SU-DHL-6 (cell line): ENCODE data around the gene SEPTIN10.

Source experiments
- H2AFZ ChIP-seq: fragments of 200-600 bp; sonication (generic); 2 replicates; pipeline ENCODE4 v1.6.1; 2014; ENCODE audit warnings: low read depth, mild to moderate bottlenecking, moderate library complexity, mixed read lengths, antibody characterized with exemption, low read length; ENCODE audit not compliant: severe bottlenecking
- H3F3A ChIP-seq: fragments of 200-600 bp; shearing (Covaris generic); 2 replicates; pipeline ENCODE4 v1.6.0; 2016; ENCODE audit warnings: antibody characterized with exemption, mild to moderate bottlenecking; ENCODE audit not compliant: insufficient read depth
- H3K27ac ChIP-seq: fragments of 200-600 bp; sonication (generic); 2 replicates; pipeline ENCODE4 v1.5.1; 2016; ENCODE audit warnings: low read depth, mild to moderate bottlenecking, low read length, moderate library complexity, mixed read lengths
- H3K27me3 ChIP-seq: fragments of 200-600 bp; sonication (generic), shearing (Covaris generic); 2 replicates; pipeline ENCODE4 v1.6.0; 2014; ENCODE audit warnings: mild to moderate bottlenecking, low read length
- H3K36me3 ChIP-seq: fragments of 200-600 bp; sonication (generic); 2 replicates; pipeline ENCODE4 v1.6.1; 2014; ENCODE audit warnings: mild to moderate bottlenecking, low read length, mixed read lengths
- H3K4me2 ChIP-seq: fragments of 300-600, 200-600 bp; shearing (Covaris generic), sonication (generic); 2 replicates; pipeline ENCODE4 v1.6.0; 2014; ENCODE audit warnings: low read length, low read depth, mild to moderate bottlenecking; ENCODE audit not compliant: poor library complexity, severe bottlenecking
- H3K4me3 ChIP-seq: fragments of 200-600 bp; sonication (generic); 2 replicates; pipeline ENCODE4 v1.5.1; 2014; ENCODE audit warnings: antibody characterized with exemption, low read length, mild to moderate bottlenecking, mixed read lengths; ENCODE audit not compliant: insufficient read depth, poor library complexity, severe bottlenecking
- H3K79me2 ChIP-seq: fragments of 200-600 bp; sonication (generic); 2 replicates; pipeline ENCODE4 v1.6.1; 2014; ENCODE audit warnings: mild to moderate bottlenecking, low read length, moderate library complexity; ENCODE audit not compliant: insufficient read depth
- H3K9ac ChIP-seq: fragments of 200-600 bp; sonication (generic); 2 replicates; pipeline ENCODE4 v1.7.0; 2014; ENCODE audit warnings: mild to moderate bottlenecking, low read length
- H3K9me2 ChIP-seq: fragments of 200-600 bp; sonication (generic); replicated peaks from 2 replicates; pipeline ENCODE4 v1.6.1; 2014; ENCODE audit warnings: low read length; ENCODE audit not compliant: insufficient read depth
- H3K9me3 ChIP-seq: fragments of 200-600 bp; sonication (generic); 2 replicates; pipeline ENCODE4 v1.6.1; 2014; ENCODE audit warnings: low read length, mixed read lengths; ENCODE audit not compliant: insufficient read depth
- H4K20me1 ChIP-seq: fragments of 200-600 bp; sonication (generic); 2 replicates; pipeline ENCODE4 v1.6.1; 2014; ENCODE audit warnings: low read depth, mild to moderate bottlenecking, antibody characterized with exemption, low read length, moderate library complexity, mixed read lengths
- CTCF ChIP-seq: fragments of 200-600 bp; sonication (generic); IDR thresholded peaks from one replicate; pipeline ENCODE4 v1.5.1; 2017; ENCODE audit warnings: antibody characterized with exemption, mild to moderate bottlenecking, low read length, moderate library complexity; ENCODE audit not compliant: insufficient read depth, poor library complexity, severe bottlenecking
- EZH2phosphoT487 ChIP-seq: fragments of 200-600 bp; sonication (generic), shearing (Covaris generic); conservative IDR thresholded peaks from 2 replicates; pipeline ENCODE4 v1.6.1; 2018; ENCODE audit warnings: mild to moderate bottlenecking, antibody characterized with exemption, low read length, moderate library complexity, mixed read lengths

The SEPTIN10 gene

GRCh38 chr2:109507828-109508227, 105.9 kb downstream of the SEPTIN10 start:
- no peak for TF ChIP-seq CTCF
- no peak for TF ChIP-seq EZH2phosphoT487

GRCh38 chr2:109507217-109507616, 106.5 kb downstream of the SEPTIN10 start:
- Histone ChIP-seq H3F3A (no peaks in the 10 kb centered on the region), H3K79me2 (no peaks in the 10 kb centered on the region), H3K36me3 (no peaks in the 10 kb centered on the region), H3K9me2 (no peaks in the 10 kb centered on the region), H3K9me3 (no peaks in the 10 kb centered on the region), H3K27me3 (no peaks in the 10 kb centered on the region), H3K4me3 (no peak overlapping the region), H2AFZ (no peak overlapping the region), H4K20me1 (no peaks in the 10 kb centered on the region), H3K4me2 (no peak overlapping the region), H3K9ac (no peak overlapping the region), H3K27ac (no peak overlapping the region)
- TF ChIP-seq CTCF (no peak), EZH2phosphoT487 (no peak)

More at GRCh38 chr2:109507828-109508227, 105.9 kb downstream of the SEPTIN10 start:
- Histone ChIP-seq H3K4me2 (no peak overlapping the region), H4K20me1 (no peaks in the 10 kb centered on the region), H3K79me2 (no peaks in the 10 kb centered on the region), H3K4me3 (no peak overlapping the region), H3K27me3 (no peaks in the 10 kb centered on the region), H3K27ac (no peak overlapping the region), H2AFZ (no peak overlapping the region), H3K36me3 (no peaks in the 10 kb centered on the region), H3K9ac (no peak overlapping the region), H3F3A (no peaks in the 10 kb centered on the region), H3K9me2 (no peaks in the 10 kb centered on the region), H3K9me3 (no peaks in the 10 kb centered on the region)

DNA sequence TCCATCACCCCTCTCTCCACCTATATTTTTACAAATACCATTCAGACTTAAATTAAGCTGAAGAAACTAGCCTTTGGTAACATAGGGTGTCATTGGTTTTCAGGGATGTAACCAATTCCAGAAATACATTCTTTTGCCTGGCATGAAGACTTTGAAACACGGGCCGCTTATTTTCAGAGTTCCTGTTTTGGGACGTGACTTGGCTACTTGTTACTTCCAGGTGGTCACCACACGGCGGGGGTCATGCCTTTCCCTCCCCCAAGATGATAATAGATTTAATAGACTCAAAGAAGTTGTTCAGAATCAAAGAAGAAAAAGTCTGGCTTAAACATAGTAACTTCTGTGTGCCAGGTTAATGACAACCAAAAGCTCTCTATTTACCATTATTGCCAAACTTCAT, 110.6 kb downstream of the SEPTIN10 start:
- H3K27me3 ChIP-seq: no peaks in the 10 kb centered on the region
- no peak overlapping the region for H3K4me2 ChIP-seq
- H3K4me3 ChIP-seq: no peak overlapping the region
- no peak for TF ChIP-seq CTCF
- no peak for TF ChIP-seq EZH2phosphoT487
- H2AFZ ChIP-seq: no peak overlapping the region
- no peak overlapping the region for H3K27ac ChIP-seq
- H3K36me3 ChIP-seq: no peaks in the 10 kb centered on the region
- no peaks in the 10 kb centered on the region for H3F3A ChIP-seq
- H4K20me1 ChIP-seq: no peaks in the 10 kb centered on the region
- H3K9ac ChIP-seq: no peak overlapping the region
- no peaks in the 10 kb centered on the region for H3K9me2 ChIP-seq
- no peaks in the 10 kb centered on the region for H3K79me2 ChIP-seq
- no peaks in the 10 kb centered on the region for H3K9me3 ChIP-seq
